SK-N-SH (cell line): Measurements from ENCODE around the gene PDIA4. TPM values are rescaled to one million over a fixed set of nuclear protein-coding genes. Genes with fewer than 3 reads are reported as not detected.

ENCODE experiments used
- CTCF ChIA-PET: fragments of 300-600, 350-600 bp; formaldehyde crosslinking; extraction: SDS; loops from one replicate; lab custom pipeline; 2021; lab: Yijun Ruan, JAX
- POLR2A ChIA-PET: fragments of 350-600 bp; sonication (Branson Sonifier 250); formaldehyde crosslinking; extraction: SDS; loops from one replicate; lab custom pipeline; 2020; ENCODE audit warnings: antibody characterized with exemption, inconsistent platforms; lab: Yijun Ruan, JAX
- DNase-seq: peaks from one replicate; pipeline ENCODE4 v3.0.0; 2012
- H2AFZ ChIP-seq: fragments of 200-600 bp; sonication (generic); 2 replicates; pipeline ENCODE4 v1.8.1; 2016; ENCODE audit warnings: antibody characterized with exemption, mild to moderate bottlenecking, low read depth
- H3F3A ChIP-seq: fragments of 200-600 bp; sonication (generic); replicated peaks from 2 replicates; pipeline ENCODE3; 2016; ENCODE audit warnings: antibody characterized with exemption, mild to moderate bottlenecking; ENCODE audit not compliant: insufficient read depth
- H3K27ac ChIP-seq, 2 experiments: fragments of 200-500 bp in 1 of 2; fragments of 200-600 bp in 1 of 2; sonication (Bioruptor generic) in 1 of 2; sonication (generic), shearing (Covaris generic) in 1 of 2; 2 replicates each; pipeline versions ENCODE4 v1.5.1 to v1.6.1; 2014 to 2016; ENCODE audit warnings: low read depth in 2 of 2, inconsistent platforms in 1 of 2, low read length in 1 of 2, mild to moderate bottlenecking in 1 of 2, mixed read lengths in 1 of 2
- H3K27me3 ChIP-seq: fragments of 200-600 bp; sonication (generic), shearing (Covaris generic); 2 replicates; pipeline ENCODE4 v1.6.1; 2016; ENCODE audit warnings: mixed run types; ENCODE audit not compliant: insufficient read depth
- H3K36me3 ChIP-seq, 2 experiments: fragments of 200-500 bp in 1 of 2; fragments of 200-600 bp in 1 of 2; sonication (Bioruptor generic) in 1 of 2; sonication (generic) in 1 of 2; replicated peaks in 1 of 2; 2 replicates each; pipeline versions ENCODE3 to v1.5.1; 2014 to 2016; ENCODE audit warnings: low read length in 1 of 2, mild to moderate bottlenecking in 1 of 2; ENCODE audit not compliant: insufficient read depth in 2 of 2, control insufficient read depth in 1 of 2
- H3K4me1 ChIP-seq, 2 experiments: fragments of 200-500 bp in 1 of 2; fragments of 200-600 bp in 1 of 2; sonication (Bioruptor generic) in 1 of 2; sonication (generic), shearing (Covaris generic) in 1 of 2; 2 replicates each; pipeline versions ENCODE4 v1.5.1 to v1.6.1; 2014 to 2016; ENCODE audit warnings: low read depth in 1 of 2, low read length in 1 of 2, mixed run types in 1 of 2; ENCODE audit not compliant: insufficient read depth in 2 of 2, control insufficient read depth in 1 of 2
- H3K4me2 ChIP-seq: fragments of 200-600 bp; sonication (generic), shearing (Covaris generic); 2 replicates; pipeline ENCODE4 v1.6.1; 2017; ENCODE audit warnings: mixed run types
- H3K4me3 ChIP-seq, 2 experiments: fragments of 200-500 bp in 1 of 2; fragments of 200-600 bp in 1 of 2; sonication (Bioruptor generic) in 1 of 2; sonication (generic), shearing (Covaris generic) in 1 of 2; 2 replicates each; pipeline versions ENCODE4 v1.5.1 to v1.8.1; 2014 to 2016; ENCODE audit warnings: low read depth in 2 of 2, inconsistent platforms in 1 of 2, low read length in 1 of 2, mild to moderate bottlenecking in 1 of 2, mixed read lengths in 1 of 2, moderate library complexity in 1 of 2
- H3K79me2 ChIP-seq: fragments of 200-600 bp; sonication (generic); 2 replicates; pipeline ENCODE4 v1.8.1; 2017; ENCODE audit warnings: mild to moderate bottlenecking; ENCODE audit not compliant: insufficient read depth
- H3K9ac ChIP-seq: fragments of 200-600 bp; sonication (generic); 2 replicates; pipeline ENCODE4 v1.6.1; 2017; ENCODE audit warnings: mixed run types
- H3K9me2 ChIP-seq: fragments of 200-600 bp; sonication (generic); 2 replicates; pipeline ENCODE4 v1.6.1; 2017; ENCODE audit warnings: mixed run types
- H3K9me3 ChIP-seq: fragments of 200-600 bp; sonication (generic); 2 replicates; pipeline ENCODE4 v1.6.1; 2017; ENCODE audit warnings: mixed run types, mild to moderate bottlenecking, moderate library complexity
- H4K20me1 ChIP-seq: fragments of 200-600 bp; sonication (generic); 2 replicates; pipeline ENCODE4 v1.6.1; 2017; ENCODE audit warnings: mild to moderate bottlenecking, mixed run types; ENCODE audit not compliant: insufficient read depth
- ELF1 ChIP-seq: IDR thresholded peaks from 2 replicates; pipeline ENCODE4 v1.4.0; 2012
- EP300 ChIP-seq, 2 experiments: IDR thresholded peaks; 2 replicates each; pipeline versions ENCODE4 v1.4.0 to v1.6.1; 2012; ENCODE audit warnings: borderline replicate concordance in 1 of 2, low read depth in 1 of 2, low read length in 1 of 2
- FOSL2 ChIP-seq: IDR thresholded peaks from 2 replicates; pipeline ENCODE4 v1.4.0; 2012; ENCODE audit warnings: low read depth, mild to moderate bottlenecking, moderate library complexity, borderline replicate concordance
- FOXM1 ChIP-seq: IDR thresholded peaks from 2 replicates; pipeline ENCODE4 v1.4.0; 2012; ENCODE audit warnings: low read depth, mild to moderate bottlenecking
- GABPA ChIP-seq: IDR thresholded peaks from 2 replicates; pipeline ENCODE4 v1.4.0; 2012; ENCODE audit warnings: low read depth, mild to moderate bottlenecking
- GATA2 ChIP-seq: sonication (generic); formaldehyde crosslinking; IDR thresholded peaks from 2 replicates; pipeline ENCODE4 v1.5.0; 2020; ENCODE audit warnings: mild to moderate bottlenecking, missing genetic modification reagents
- MEF2A ChIP-seq: IDR thresholded peaks from 2 replicates; pipeline ENCODE4 v1.4.0; 2012; ENCODE audit warnings: low read depth, borderline replicate concordance
- MXI1 ChIP-seq: IDR thresholded peaks from 2 replicates; pipeline ENCODE4 v1.6.1; 2012; ENCODE audit warnings: mild to moderate bottlenecking, low read depth, low read length, improper control_type of control experiment
- RAD21 ChIP-seq: IDR thresholded peaks from 2 replicates; pipeline ENCODE4 v1.6.1; 2012; ENCODE audit warnings: mild to moderate bottlenecking, low read length
- RCOR1 ChIP-seq: fragments of 150-350 bp; IDR thresholded peaks from 2 replicates; pipeline ENCODE4 v1.6.1; 2017; ENCODE audit warnings: antibody characterized with exemption, low read length
- RFX5 ChIP-seq: IDR thresholded peaks from 2 replicates; pipeline ENCODE4 v1.6.1; 2012; ENCODE audit warnings: mild to moderate bottlenecking, improper control_type of control experiment, low read length
- RXRA ChIP-seq: IDR thresholded peaks from 2 replicates; pipeline ENCODE4 v1.4.0; 2012; ENCODE audit warnings: low read depth, mild to moderate bottlenecking, borderline replicate concordance
- SIN3A ChIP-seq: IDR thresholded peaks from 2 replicates; pipeline ENCODE4 v1.6.1; 2012; ENCODE audit warnings: low read depth, mild to moderate bottlenecking, low read length, moderate library complexity, borderline replicate concordance
- SMC3 ChIP-seq: IDR thresholded peaks from 2 replicates; pipeline ENCODE4 v1.6.1; 2012; ENCODE audit warnings: low read depth, low read length, improper control_type of control experiment
- TAF1 ChIP-seq: IDR thresholded peaks from 2 replicates; pipeline ENCODE4 v1.6.1; 2012; ENCODE audit warnings: low read depth, mild to moderate bottlenecking, low read length, moderate library complexity, borderline replicate concordance
- TEAD4 ChIP-seq: IDR thresholded peaks from 2 replicates; pipeline ENCODE4 v1.4.0; 2012; ENCODE audit warnings: mild to moderate bottlenecking, borderline replicate concordance; ENCODE audit not compliant: insufficient read depth
- YY1 ChIP-seq: IDR thresholded peaks from 2 replicates; pipeline ENCODE4 v1.4.0; 2012; ENCODE audit warnings: low read depth, mild to moderate bottlenecking
- WGBS: methylation state at CpG from one replicate; pipeline ENCODE4 v1.1.6; 2017; ENCODE audit warnings: low lambda C conversion rate; 5-methylcytosine and 5-hydroxymethylcytosine counted together
- polyA plus RNA-seq, 3 experiments: library from polyadenylated mRNA; depleted of rRNA; stranded (reverse); fragments of >200 nt; gene quantifications; 2 replicates each; pipeline ENCODE4 v1.2.3, GENCODE V29; 2012
- TF ChIP-seq, protein P1 (sequence below): IDR thresholded peaks from 2 replicates; pipeline ENCODE4 v1.4.0; 2012; ENCODE audit warnings: low read depth, borderline replicate concordance
- TF ChIP-seq, protein P2 (sequence below): IDR thresholded peaks from 2 replicates; pipeline ENCODE4 v1.4.0; 2012; ENCODE audit warnings: low read depth, borderline replicate concordance
- TF ChIP-seq, protein P3 (sequence below): fragments of 150-350 bp; IDR thresholded peaks from 2 replicates; pipeline ENCODE4 v1.6.1; 2016; ENCODE audit warnings: mild to moderate bottlenecking, low read depth, low read length

The PDIA4 gene
- polyA plus RNA-seq, 1 of the 3 experiments (the other 2 are of a cell fraction), result 400 TPM

DNA sequence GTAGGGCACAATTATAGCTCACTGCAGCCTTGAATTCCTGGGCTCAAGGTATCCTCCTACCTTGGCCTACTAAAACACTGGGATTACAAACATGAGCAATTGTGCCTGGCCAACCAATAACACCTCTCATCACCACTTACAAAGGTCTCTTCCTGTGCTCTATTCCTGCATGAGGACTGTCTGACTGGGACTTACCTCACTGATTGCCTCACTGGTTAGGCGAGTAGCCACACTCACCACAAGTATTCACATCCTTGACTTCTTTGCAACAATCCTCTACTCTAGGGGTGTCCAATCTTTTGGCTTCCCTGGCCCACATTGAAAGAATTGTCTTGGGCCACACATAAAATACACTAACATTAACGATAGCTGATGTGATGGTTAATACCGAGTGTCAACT, 22.6 kb upstream of the PDIA4 start:
- Histone ChIP-seq H4K20me1 (no peaks in the 10 kb centered on the region), H3K27me3 (no peaks in the 10 kb centered on the region), H3K9me3 (no peaks in the 10 kb centered on the region), H3K36me3 (no peaks in the 10 kb centered on the region), H3K4me3 (no peak overlapping the region), H3K4me1 (no peaks in the 10 kb centered on the region), H3K27ac (no peak overlapping the region), H3K9me2 (no peaks in the 10 kb centered on the region), H3K79me2 (no peaks in the 10 kb centered on the region), H3K9ac (no peak overlapping the region), H2AFZ (no peak overlapping the region), H3K4me2 (no peak overlapping the region), H3F3A (no peaks in the 10 kb centered on the region)
- ChIA-PET POLR2A (interaction anchor here (2.4 kb wide), 1 partner anchor 15 kb away, joined by 7 read pairs; no protein-coding TSS in a partner anchor), CTCF (interaction anchor here (1.3 to 1.7 kb wide), 2 partner anchors 14 to 46 kb away, joined by 6 to 13 read pairs; no protein-coding TSS in a partner anchor)
- no peak for TF ChIP-seq MEF2A
- TF ChIP-seq TAF1, result no peak
- TF ChIP-seq, protein P1, sequence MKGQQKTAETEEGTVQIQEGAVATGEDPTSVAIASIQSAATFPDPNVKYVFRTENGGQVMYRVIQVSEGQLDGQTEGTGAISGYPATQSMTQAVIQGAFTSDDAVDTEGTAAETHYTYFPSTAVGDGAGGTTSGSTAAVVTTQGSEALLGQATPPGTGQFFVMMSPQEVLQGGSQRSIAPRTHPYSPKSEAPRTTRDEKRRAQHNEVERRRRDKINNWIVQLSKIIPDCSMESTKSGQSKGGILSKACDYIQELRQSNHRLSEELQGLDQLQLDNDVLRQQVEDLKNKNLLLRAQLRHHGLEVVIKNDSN, result no peak
- TF ChIP-seq, protein P2, sequence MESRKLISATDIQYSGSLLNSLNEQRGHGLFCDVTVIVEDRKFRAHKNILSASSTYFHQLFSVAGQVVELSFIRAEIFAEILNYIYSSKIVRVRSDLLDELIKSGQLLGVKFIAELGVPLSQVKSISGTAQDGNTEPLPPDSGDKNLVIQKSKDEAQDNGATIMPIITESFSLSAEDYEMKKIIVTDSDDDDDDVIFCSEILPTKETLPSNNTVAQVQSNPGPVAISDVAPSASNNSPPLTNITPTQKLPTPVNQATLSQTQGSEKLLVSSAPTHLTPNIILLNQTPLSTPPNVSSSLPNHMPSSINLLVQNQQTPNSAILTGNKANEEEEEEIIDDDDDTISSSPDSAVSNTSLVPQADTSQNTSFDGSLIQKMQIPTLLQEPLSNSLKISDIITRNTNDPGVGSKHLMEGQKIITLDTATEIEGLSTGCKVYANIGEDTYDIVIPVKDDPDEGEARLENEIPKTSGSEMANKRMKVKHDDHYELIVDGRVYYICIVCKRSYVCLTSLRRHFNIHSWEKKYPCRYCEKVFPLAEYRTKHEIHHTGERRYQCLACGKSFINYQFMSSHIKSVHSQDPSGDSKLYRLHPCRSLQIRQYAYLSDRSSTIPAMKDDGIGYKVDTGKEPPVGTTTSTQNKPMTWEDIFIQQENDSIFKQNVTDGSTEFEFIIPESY, result no peak
- TF ChIP-seq RFX5, result no peak
- TF ChIP-seq MXI1, result no peak
- TF ChIP-seq FOXM1, result no peak
- TF ChIP-seq YY1, result no peak
- TF ChIP-seq GABPA, result no peak
- no peak for TF ChIP-seq FOSL2
- no peak for TF ChIP-seq TEAD4
- no peak for TF ChIP-seq RAD21
- no peak for TF ChIP-seq RCOR1
- no peak for TF ChIP-seq RXRA
- no peak for TF ChIP-seq SIN3A
- TF ChIP-seq ELF1, result no peak
- no peak for TF ChIP-seq EP300 (IDR thresholded peaks at IDR 0.05; ENCODE audit: borderline replicate concordance in 1 of 2, low read depth in 1 of 2, low read length in 1 of 2)
- TF ChIP-seq, protein P3, sequence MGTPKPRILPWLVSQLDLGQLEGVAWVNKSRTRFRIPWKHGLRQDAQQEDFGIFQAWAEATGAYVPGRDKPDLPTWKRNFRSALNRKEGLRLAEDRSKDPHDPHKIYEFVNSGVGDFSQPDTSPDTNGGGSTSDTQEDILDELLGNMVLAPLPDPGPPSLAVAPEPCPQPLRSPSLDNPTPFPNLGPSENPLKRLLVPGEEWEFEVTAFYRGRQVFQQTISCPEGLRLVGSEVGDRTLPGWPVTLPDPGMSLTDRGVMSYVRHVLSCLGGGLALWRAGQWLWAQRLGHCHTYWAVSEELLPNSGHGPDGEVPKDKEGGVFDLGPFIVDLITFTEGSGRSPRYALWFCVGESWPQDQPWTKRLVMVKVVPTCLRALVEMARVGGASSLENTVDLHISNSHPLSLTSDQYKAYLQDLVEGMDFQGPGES, result no peak
- TF ChIP-seq GATA2, result no peak
- TF ChIP-seq SMC3, result no peak
- no peak for DNase-seq
- WGBS, result 91% methylated on average over 3 of the region's 3 CpGs
